HCT116 (cell line): ENCODE measurements around the gene SHANK2. TPM values are rescaled to one million over a fixed set of nuclear protein-coding genes. Genes with fewer than 3 reads are reported as not detected.

Source experiments
- ATAC-seq: fragments of 200-7000 bp; cut with Tn5 transposase; 2 replicates; pipeline ENCODE4 v1.9.1; 2020; ENCODE audit warnings: mild to moderate bottlenecking, moderate library complexity
- BruUV-seq: library from RNA; stranded (reverse); fragments of 400-500 nt; replicated peaks from 2 replicates; lab custom pipeline; 2021; lab: Mats Ljungman, UMichigan
- CTCF ChIA-PET: fragments of 300-600 bp; sonication (Branson Sonifier 250); formaldehyde crosslinking; loops from one replicate; lab custom pipeline; 2021; ENCODE audit warnings: antibody characterized with exemption; lab: Charles Lee
- POLR2A ChIA-PET: fragments of 300-600, 350-600 bp; sonication (Branson Sonifier 250); formaldehyde crosslinking; loops from one replicate; lab custom pipeline; 2021; ENCODE audit warnings: antibody characterized with exemption; lab: Charles Lee
- RAD21 ChIA-PET, 2 experiments: fragments of 300-600 bp; sonication (Branson Sonifier 250); formaldehyde crosslinking; loops; one replicate each; lab custom pipeline; 2023; ENCODE audit warnings: low total read pairs in 2 of 2; ENCODE audit not compliant: uncharacterized antibody in 2 of 2, unreplicated experiment in 2 of 2, low non-redundant PET in 1 of 2; lab: Charles Lee
- DNase-seq: peaks from one replicate; pipeline ENCODE4 v3.0.0-alpha.2; 2010; ENCODE audit warnings: low read depth, low spot score
- H2AFZ ChIP-seq: fragments of 200-600 bp; shearing (Covaris generic), sonication (generic); 2 replicates; pipeline ENCODE4 v1.6.1; 2017; ENCODE audit warnings: low read depth, mixed run types, mixed read lengths, antibody characterized with exemption, low read length; ENCODE audit not compliant: poor library complexity, severe bottlenecking
- H3K27ac ChIP-seq: 2 replicates; pipeline ENCODE4 v1.5.1; 2012; ENCODE audit warnings: low read depth, low read length
- H3K27me3 ChIP-seq: fragments of 200-600 bp; sonication (generic); 2 replicates; pipeline ENCODE4 v1.6.1; 2016; ENCODE audit warnings: mixed run types, low read length, mixed read lengths; ENCODE audit not compliant: insufficient read depth
- H3K36me3 ChIP-seq, 2 experiments: fragments of 200-500 bp in 1 of 2; fragments of 200-600 bp in 1 of 2; sonication (Bioruptor generic) in 1 of 2; sonication (generic) in 1 of 2; 2 replicates each; pipeline versions ENCODE4 v1.5.1 to v1.6.1; 2014 to 2016; ENCODE audit warnings: low read length in 2 of 2, inconsistent platforms in 1 of 2, mixed read lengths in 1 of 2, mixed run types in 1 of 2; ENCODE audit not compliant: insufficient read depth in 2 of 2, control insufficient read depth in 1 of 2
- H3K4me1 ChIP-seq, 2 experiments: fragments of 200-600 bp in 1 of 2; sonication (generic) in 1 of 2; 2 replicates each; pipeline versions ENCODE4 v1.5.1 to v1.6.1; 2012 to 2017; ENCODE audit warnings: low read length in 2 of 2, inconsistent platforms in 1 of 2, mild to moderate bottlenecking in 1 of 2, mixed read lengths in 1 of 2, mixed run types in 1 of 2, moderate library complexity in 1 of 2; ENCODE audit not compliant: insufficient read depth in 2 of 2, control insufficient read depth in 1 of 2
- H3K4me2 ChIP-seq: fragments of 200-600 bp; sonication (generic); 2 replicates; pipeline ENCODE4 v1.6.1; 2017; ENCODE audit warnings: mixed run types, low read length, mixed read lengths
- H3K4me3 ChIP-seq, 2 experiments: fragments of 200-600 bp in 1 of 2; sonication (generic) in 1 of 2; replicated peaks in 1 of 2; 2 replicates each; pipeline ENCODE4 v1.5.1; 2011 to 2016; ENCODE audit warnings: low read length in 2 of 2, control low read depth in 1 of 2, low read depth in 1 of 2, mild to moderate bottlenecking in 1 of 2, mixed read lengths in 1 of 2, mixed run types in 1 of 2
- H3K79me2 ChIP-seq: fragments of 200-600 bp; sonication (generic); 2 replicates; pipeline ENCODE4 v1.6.1; 2017; ENCODE audit warnings: mild to moderate bottlenecking, mixed run types, low read length, moderate library complexity, mixed read lengths; ENCODE audit not compliant: insufficient read depth
- H3K9ac ChIP-seq: fragments of 200-600 bp; sonication (generic); 2 replicates; pipeline ENCODE4 v1.6.1; 2016; ENCODE audit warnings: low read length, mixed read lengths
- H3K9me2 ChIP-seq: fragments of 200-600 bp; sonication (generic), shearing (Covaris generic); 2 replicates; pipeline ENCODE4 v1.6.1; 2017; ENCODE audit warnings: mixed run types, mild to moderate bottlenecking, moderate library complexity; ENCODE audit not compliant: insufficient read depth
- H3K9me3 ChIP-seq, 2 experiments: fragments of 200-500 bp in 1 of 2; fragments of 200-600 bp in 1 of 2; sonication (Bioruptor generic) in 1 of 2; sonication (generic) in 1 of 2; 2 replicates each; pipeline ENCODE4 v1.6.1; 2014 to 2017; ENCODE audit warnings: low read length in 2 of 2, mixed read lengths in 2 of 2, inconsistent platforms in 1 of 2, low read depth in 1 of 2, mild to moderate bottlenecking in 1 of 2, mixed run types in 1 of 2, moderate library complexity in 1 of 2; ENCODE audit not compliant: control insufficient read depth in 1 of 2, insufficient read depth in 1 of 2
- H4K20me1 ChIP-seq: fragments of 200-600 bp; sonication (generic), shearing (Covaris generic); 2 replicates; pipeline ENCODE4 v1.6.1; 2017; ENCODE audit warnings: mixed run types, mild to moderate bottlenecking, moderate library complexity; ENCODE audit not compliant: insufficient read depth
- CEBPB ChIP-seq: IDR thresholded peaks from 2 replicates; pipeline ENCODE4 v1.6.1; 2012; ENCODE audit warnings: low read depth
- FOSL1 ChIP-seq: IDR thresholded peaks from 2 replicates; pipeline ENCODE4 v1.6.1; 2012; ENCODE audit warnings: low read depth
- JUND ChIP-seq: IDR thresholded peaks from 2 replicates; pipeline ENCODE4 v1.6.1; 2012
- POLR2AphosphoS5 ChIP-seq: IDR thresholded peaks from 2 replicates; pipeline ENCODE4 v1.6.1; 2011; ENCODE audit warnings: mild to moderate bottlenecking, low read depth, low read length, moderate library complexity
- SIN3A ChIP-seq: IDR thresholded peaks from 2 replicates; pipeline ENCODE4 v1.6.1; 2012; ENCODE audit warnings: low read depth
- SRF ChIP-seq: IDR thresholded peaks from 2 replicates; pipeline ENCODE4 v1.6.1; 2012; ENCODE audit warnings: low read depth
- TCF7L2 ChIP-seq: IDR thresholded peaks from 2 replicates; pipeline ENCODE4 v1.7.0; 2011; ENCODE audit warnings: borderline replicate concordance, inconsistent platforms; ENCODE audit not compliant: insufficient read depth, insufficient read length; ENCODE audit errors: extremely low read depth
- YY1 ChIP-seq: IDR thresholded peaks from 2 replicates; pipeline ENCODE4 v1.6.1; 2011; ENCODE audit warnings: low read length, low read depth, moderate library complexity, mild to moderate bottlenecking; ENCODE audit not compliant: insufficient replicate concordance; ENCODE audit errors: extremely low read depth
- ZBTB33 ChIP-seq: IDR thresholded peaks from 2 replicates; pipeline ENCODE4 v1.6.1; 2011; ENCODE audit warnings: mild to moderate bottlenecking, low read length, moderate library complexity; ENCODE audit not compliant: insufficient replicate concordance; ENCODE audit errors: extremely low read depth
- ZFX ChIP-seq: fragments of 450-650 bp; IDR thresholded peaks from 2 replicates; pipeline ENCODE4 v1.6.1; 2017
- ZNF274 ChIP-seq: fragments of 200-500 bp; sonication (Bioruptor generic); IDR thresholded peaks from 2 replicates; pipeline ENCODE4 v1.6.1; 2014; ENCODE audit warnings: mild to moderate bottlenecking, low read depth, low read length, inconsistent platforms
- intact Hi-C: fragments of 100-400 bp; cut with micrococcal nuclease; formaldehyde crosslinking; loops from 2 replicates; pipeline ENCODE4 v1.10.0; 2022
- total RNA-seq: library from RNA; stranded (reverse); gene quantifications from one replicate; pipeline ENCODE4 v1.2.1, GENCODE V29; 2021; ENCODE audit not compliant: unreplicated experiment
- TF ChIP-seq, protein P1 (sequence below), 3 experiments: fragments of 200-600 bp in 1 of 3; sonication (generic) in 1 of 3; IDR thresholded peaks in 2 of 3; conservative IDR thresholded peaks in 1 of 3; 2 replicates each; pipeline ENCODE4 v1.5.1; 2012 to 2017; ENCODE audit warnings: low read depth in 2 of 3, low read length in 2 of 3, antibody characterized with exemption in 1 of 3, borderline replicate concordance in 1 of 3, control low read depth in 1 of 3, mild to moderate bottlenecking in 1 of 3, mixed read lengths in 1 of 3, mixed run types in 1 of 3, moderate library complexity in 1 of 3; ENCODE audit not compliant: insufficient read depth in 1 of 3
- TF ChIP-seq, protein P2 (sequence below): IDR thresholded peaks from 2 replicates; pipeline ENCODE4 v1.6.1; 2012; ENCODE audit warnings: low read depth

The SHANK2 gene
- total RNA-seq, 1 experiment from 2014 or later = 16.9 TPM

- Histone ChIP-seq H4K20me1 (no peaks in the 10 kb centered on the region), H3K79me2 (no peaks in the 10 kb centered on the region), H3K9ac (no peak overlapping the region), H3K9me3 (peaks cover 0 to 5% of the 10 kb centered on the region in 2 experiments; a peak in 1 of 4 replicates), H3K27me3 (no peaks in the 10 kb centered on the region), H3K9me2 (no peaks in the 10 kb centered on the region), H3K4me3 (no peak overlapping the region), H3K4me2 (no peak overlapping the region), H2AFZ (no peak overlapping the region), H3K4me1 (no peaks in the 10 kb centered on the region), H3K27ac (no peak overlapping the region), H3K36me3 (no peaks in the 10 kb centered on the region)
- POLR2A ChIA-PET = no interaction called here
- BruUV-seq = no TSS peak
- ATAC-seq = no peak
- intact Hi-C loops = no loop called here
- CTCF ChIA-PET = no interaction called here
- TF ChIP-seq, protein P1, sequence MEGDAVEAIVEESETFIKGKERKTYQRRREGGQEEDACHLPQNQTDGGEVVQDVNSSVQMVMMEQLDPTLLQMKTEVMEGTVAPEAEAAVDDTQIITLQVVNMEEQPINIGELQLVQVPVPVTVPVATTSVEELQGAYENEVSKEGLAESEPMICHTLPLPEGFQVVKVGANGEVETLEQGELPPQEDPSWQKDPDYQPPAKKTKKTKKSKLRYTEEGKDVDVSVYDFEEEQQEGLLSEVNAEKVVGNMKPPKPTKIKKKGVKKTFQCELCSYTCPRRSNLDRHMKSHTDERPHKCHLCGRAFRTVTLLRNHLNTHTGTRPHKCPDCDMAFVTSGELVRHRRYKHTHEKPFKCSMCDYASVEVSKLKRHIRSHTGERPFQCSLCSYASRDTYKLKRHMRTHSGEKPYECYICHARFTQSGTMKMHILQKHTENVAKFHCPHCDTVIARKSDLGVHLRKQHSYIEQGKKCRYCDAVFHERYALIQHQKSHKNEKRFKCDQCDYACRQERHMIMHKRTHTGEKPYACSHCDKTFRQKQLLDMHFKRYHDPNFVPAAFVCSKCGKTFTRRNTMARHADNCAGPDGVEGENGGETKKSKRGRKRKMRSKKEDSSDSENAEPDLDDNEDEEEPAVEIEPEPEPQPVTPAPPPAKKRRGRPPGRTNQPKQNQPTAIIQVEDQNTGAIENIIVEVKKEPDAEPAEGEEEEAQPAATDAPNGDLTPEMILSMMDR (IDR thresholded peaks at IDR 0.05 in 2 of 3, conservative IDR thresholded peaks at IDR 0.05 in 1 of 3; ENCODE audit: borderline replicate concordance in 1 of 3, insufficient read depth in 1 of 3, low read depth in 2 of 3, low read length in 2 of 3) = no peak
- TF ChIP-seq POLR2AphosphoS5 (no peak), JUND (no peak)
- no peak for DNase-seq
- RAD21 ChIA-PET = no interaction called here
Measured at GRCh38 chr11:71210861-71211260, 41.5 kb downstream of the SHANK2 start.

- Histone ChIP-seq H3K79me2 (no peaks in the 10 kb centered on the region), H3K27me3 (no peaks in the 10 kb centered on the region), H2AFZ (no peak overlapping the region), H4K20me1 (no peaks in the 10 kb centered on the region), H3K4me2 (no peak overlapping the region), H3K4me3 (no peak overlapping the region), H3K9me3 (peaks cover 0 to 5% of the 10 kb centered on the region in 2 experiments; a peak in 1 of 4 replicates), H3K9me2 (no peaks in the 10 kb centered on the region), H3K4me1 (peaks cover 0 to 5% of the 10 kb centered on the region in 2 experiments; a peak in 2 of 4 replicates), H3K36me3 (no peaks in the 10 kb centered on the region), H3K27ac (no peak overlapping the region), H3K9ac (no peak overlapping the region)
- BruUV-seq = no TSS peak
- intact Hi-C loops = no loop called here
- ChIA-PET POLR2A (no interaction called here), CTCF (no interaction called here), RAD21 (no interaction called here)
- ATAC-seq = no peak
- DNase-seq = no peak
- TF ChIP-seq SIN3A = no peak
- no peak for TF ChIP-seq SRF
- TF ChIP-seq ZNF274 = no peak
- no peak for TF ChIP-seq CEBPB
- no peak for TF ChIP-seq ZFX
- TF ChIP-seq ZBTB33 = no peak
- TF ChIP-seq YY1 = no peak
- TF ChIP-seq TCF7L2 = no peak
- TF ChIP-seq, protein P2, sequence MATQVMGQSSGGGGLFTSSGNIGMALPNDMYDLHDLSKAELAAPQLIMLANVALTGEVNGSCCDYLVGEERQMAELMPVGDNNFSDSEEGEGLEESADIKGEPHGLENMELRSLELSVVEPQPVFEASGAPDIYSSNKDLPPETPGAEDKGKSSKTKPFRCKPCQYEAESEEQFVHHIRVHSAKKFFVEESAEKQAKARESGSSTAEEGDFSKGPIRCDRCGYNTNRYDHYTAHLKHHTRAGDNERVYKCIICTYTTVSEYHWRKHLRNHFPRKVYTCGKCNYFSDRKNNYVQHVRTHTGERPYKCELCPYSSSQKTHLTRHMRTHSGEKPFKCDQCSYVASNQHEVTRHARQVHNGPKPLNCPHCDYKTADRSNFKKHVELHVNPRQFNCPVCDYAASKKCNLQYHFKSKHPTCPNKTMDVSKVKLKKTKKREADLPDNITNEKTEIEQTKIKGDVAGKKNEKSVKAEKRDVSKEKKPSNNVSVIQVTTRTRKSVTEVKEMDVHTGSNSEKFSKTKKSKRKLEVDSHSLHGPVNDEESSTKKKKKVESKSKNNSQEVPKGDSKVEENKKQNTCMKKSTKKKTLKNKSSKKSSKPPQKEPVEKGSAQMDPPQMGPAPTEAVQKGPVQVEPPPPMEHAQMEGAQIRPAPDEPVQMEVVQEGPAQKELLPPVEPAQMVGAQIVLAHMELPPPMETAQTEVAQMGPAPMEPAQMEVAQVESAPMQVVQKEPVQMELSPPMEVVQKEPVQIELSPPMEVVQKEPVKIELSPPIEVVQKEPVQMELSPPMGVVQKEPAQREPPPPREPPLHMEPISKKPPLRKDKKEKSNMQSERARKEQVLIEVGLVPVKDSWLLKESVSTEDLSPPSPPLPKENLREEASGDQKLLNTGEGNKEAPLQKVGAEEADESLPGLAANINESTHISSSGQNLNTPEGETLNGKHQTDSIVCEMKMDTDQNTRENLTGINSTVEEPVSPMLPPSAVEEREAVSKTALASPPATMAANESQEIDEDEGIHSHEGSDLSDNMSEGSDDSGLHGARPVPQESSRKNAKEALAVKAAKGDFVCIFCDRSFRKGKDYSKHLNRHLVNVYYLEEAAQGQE = no peak
- no peak for TF ChIP-seq FOSL1
Measured at GRCh38 chr11:71209656-71210055, 42.7 kb downstream of the SHANK2 start.
